ENCODE data around the gene PRDX5.

PRDX5 gene

GRCh38 chr11:64317325-64317960 lies 478 bp upstream of the PRDX5 start, which contains the start of gene TRMT112:
Gene TRMT112, minus strand, starts transcription at chr11:64317559. Its CDS starts 33 bp downstream, at chr11:64317526.
- H3K27me3 Mint-ChIP-seq (ENCODE audit: low read depth): no peaks in the 10 kb centered on the region
- TF ChIP-seq CTCF (IDR thresholded peaks at IDR 0.05; ENCODE audit: unreplicated experiment in 3 of 3): no peak
- peaks cover 21% of the 10 kb centered on the region for H3K4me1 Mint-ChIP-seq
- H3K27ac Mint-ChIP-seq: peak within 1 kb of the TSS; percentile 100
- no peaks in the 10 kb centered on the region for H3K9me3 Mint-ChIP-seq
- peaks cover 21% of the 10 kb centered on the region for H3K36me3 Mint-ChIP-seq (ENCODE audit: low read depth)
- peak within 1 kb of the TSS; percentile 94 to 99 (median 96) for H3K4me3 Mint-ChIP-seq

- Mint-ChIP-seq H3K9me3 (no peaks in the 10 kb centered on the region), H3K27me3 (ENCODE audit: low read depth) (no peaks in the 10 kb centered on the region), H3K4me3 (peak overlapping the region; percentile 94 to 99 (median 96)), H3K27ac (peak overlapping the region; percentile 100), H3K36me3 (ENCODE audit: low read depth) (peaks cover 12% of the 10 kb centered on the region), H3K4me1 (peaks cover 16% of the 10 kb centered on the region)
- TF ChIP-seq CTCF (IDR thresholded peaks at IDR 0.05; ENCODE audit: unreplicated experiment in 3 of 3): no peak
Observed at GRCh38 chr11:64318766-64319761, 1.1 kb downstream of the PRDX5 start.

- no peaks in the 10 kb centered on the region for H3K27me3 Mint-ChIP-seq (ENCODE audit: low read depth)
- H3K4me1 Mint-ChIP-seq: peaks cover 16% of the 10 kb centered on the region
Observed at GRCh38 chr11:64320556-64320955, 2.6 kb downstream of the PRDX5 start.

GRCh38 chr11:64321026-64321425 lies 3.1 kb downstream of the PRDX5 start:
- Mint-ChIP-seq H3K36me3 (ENCODE audit: low read depth) (peaks cover 9% of the 10 kb centered on the region), H3K4me1 (peaks cover 16% of the 10 kb centered on the region), H3K27ac (peak overlapping the region in 1 of 3 experiments; percentile 29), H3K9me3 (no peaks in the 10 kb centered on the region), H3K4me3 (peak overlapping the region; percentile 64 to 77 (median 76)), H3K27me3 (ENCODE audit: low read depth) (no peaks in the 10 kb centered on the region)
- TF ChIP-seq CTCF (IDR thresholded peaks at IDR 0.05; ENCODE audit: unreplicated experiment in 3 of 3): no peak

More at GRCh38 chr11:64320556-64320955, 2.6 kb downstream of the PRDX5 start:
- TF ChIP-seq CTCF (IDR thresholded peaks at IDR 0.05; ENCODE audit: unreplicated experiment in 3 of 3): no peak
- Mint-ChIP-seq H3K27ac (peak overlapping the region in 1 of 3 experiments; percentile 49), H3K4me3 (peak overlapping the region; percentile 64 to 77 (median 76)), H3K9me3 (no peaks in the 10 kb centered on the region), H3K36me3 (ENCODE audit: low read depth) (peaks cover 9% of the 10 kb centered on the region)

GRCh38 chr11:64321533-64321932 lies 3.6 kb downstream of the PRDX5 start:
- Mint-ChIP-seq H3K36me3 (ENCODE audit: low read depth) (peaks cover 9% of the 10 kb centered on the region), H3K27me3 (ENCODE audit: low read depth) (no peaks in the 10 kb centered on the region), H3K9me3 (no peaks in the 10 kb centered on the region), H3K4me3 (peak overlapping the region; percentile 64 to 77 (median 76)), H3K27ac (peak overlapping the region in 1 of 3 experiments; percentile 35), H3K4me1 (peaks cover 16% of the 10 kb centered on the region)
- no peak for TF ChIP-seq CTCF (IDR thresholded peaks at IDR 0.05; ENCODE audit: unreplicated experiment in 3 of 3)

Data from nephron (organoid).